ENCODE measurements around the gene CCDC182. TPM values are rescaled to one million over a fixed set of nuclear protein-coding genes. Genes with fewer than 3 reads are reported as not detected.

The CCDC182 gene
- polyA plus RNA-seq, 1 of the 3 experiments (the other 2 are of a cell fraction) = not detected

DNA sequence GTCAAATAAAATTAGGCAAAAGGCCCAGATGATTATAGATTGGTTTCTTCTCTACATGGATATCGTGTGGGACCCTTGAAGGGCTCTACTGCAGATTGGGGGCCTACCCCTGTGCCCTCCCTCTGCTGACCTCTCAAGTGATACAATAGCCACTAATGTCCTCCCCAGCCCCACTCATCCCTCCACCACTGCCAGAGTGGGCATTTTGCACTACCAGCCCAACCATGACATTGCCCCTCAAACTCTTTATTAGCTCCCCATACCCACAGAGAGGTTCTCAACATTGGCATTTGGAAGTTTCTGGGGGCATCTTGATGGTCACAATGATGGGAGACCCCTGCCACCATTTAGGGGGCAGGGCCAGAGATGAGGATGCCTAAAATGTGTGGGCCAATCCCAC lies 41.8 kb downstream of the CCDC182 start:
- Histone ChIP-seq H3K9me2 (no peaks in the 10 kb centered on the region), H2AFZ (ENCODE audit: low read depth) (no peak overlapping the region), H3K4me1 (ENCODE audit: control insufficient read depth in 1 of 2, insufficient read depth in 2 of 2, low read depth in 1 of 2, low read length in 1 of 2) (peaks cover 0 to 42% of the 10 kb centered on the region in 2 experiments; a peak in 2 of 4 replicates), H3K27ac (ENCODE audit: low read depth in 2 of 2, low read length in 1 of 2) (no peak overlapping the region), H3K4me3 (ENCODE audit: low read depth in 2 of 2, low read length in 1 of 2) (no peak overlapping the region), H3K79me2 (ENCODE audit: insufficient read depth) (no peaks in the 10 kb centered on the region), H4K20me1 (ENCODE audit: insufficient read depth) (no peaks in the 10 kb centered on the region), H3K36me3 (replicated peaks in 1 of 2; ENCODE audit: control insufficient read depth in 1 of 2, insufficient read depth in 2 of 2, low read length in 1 of 2) (no peaks in the 10 kb centered on the region), H3K4me2 (no peak overlapping the region), H3F3A (replicated peaks; ENCODE audit: insufficient read depth) (no peaks in the 10 kb centered on the region), H3K9me3 (no peaks in the 10 kb centered on the region), H3K9ac (no peak overlapping the region), H3K27me3 (ENCODE audit: insufficient read depth) (no peaks in the 10 kb centered on the region; the same call in 1 of the 2 replicates)
- ChIA-PET POLR2A (no interaction called here), CTCF (interaction anchor here (0.6 to 2.7 kb wide), 2 partner anchors 11 to 80 kb away, joined by 3 to 12 read pairs; no protein-coding TSS in a partner anchor)
- no peak for DNase-seq
- WGBS (ENCODE audit: low lambda C conversion rate) = 71% methylated on average over 1 of the region's 1 CpG
- TF ChIP-seq, protein P1, sequence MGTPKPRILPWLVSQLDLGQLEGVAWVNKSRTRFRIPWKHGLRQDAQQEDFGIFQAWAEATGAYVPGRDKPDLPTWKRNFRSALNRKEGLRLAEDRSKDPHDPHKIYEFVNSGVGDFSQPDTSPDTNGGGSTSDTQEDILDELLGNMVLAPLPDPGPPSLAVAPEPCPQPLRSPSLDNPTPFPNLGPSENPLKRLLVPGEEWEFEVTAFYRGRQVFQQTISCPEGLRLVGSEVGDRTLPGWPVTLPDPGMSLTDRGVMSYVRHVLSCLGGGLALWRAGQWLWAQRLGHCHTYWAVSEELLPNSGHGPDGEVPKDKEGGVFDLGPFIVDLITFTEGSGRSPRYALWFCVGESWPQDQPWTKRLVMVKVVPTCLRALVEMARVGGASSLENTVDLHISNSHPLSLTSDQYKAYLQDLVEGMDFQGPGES (IDR thresholded peaks at IDR 0.05; ENCODE audit: low read depth, low read length) = no peak
- TF ChIP-seq TEAD4 (IDR thresholded peaks at IDR 0.05; ENCODE audit: borderline replicate concordance, insufficient read depth) (no peak), RXRA (IDR thresholded peaks at IDR 0.05; ENCODE audit: borderline replicate concordance, low read depth) (no peak), RFX5 (IDR thresholded peaks at IDR 0.05; ENCODE audit: low read length) (no peak), SMC3 (IDR thresholded peaks at IDR 0.05; ENCODE audit: low read depth, low read length) (no peak), FOSL2 (IDR thresholded peaks at IDR 0.05; ENCODE audit: borderline replicate concordance, low read depth) (no peak), RAD21 (IDR thresholded peaks at IDR 0.05; ENCODE audit: low read length) (no peak), EZH2phosphoT487 (IDR thresholded peaks at IDR 0.05; ENCODE audit: borderline replicate concordance, low read depth) (no peak), GABPA (IDR thresholded peaks at IDR 0.05; ENCODE audit: low read depth) (no peak), NFIC (IDR thresholded peaks at IDR 0.05; ENCODE audit: borderline replicate concordance) (no peak), YY1 (IDR thresholded peaks at IDR 0.05; ENCODE audit: low read depth) (no peak), TAF1 (IDR thresholded peaks at IDR 0.05; ENCODE audit: borderline replicate concordance, low read depth, low read length) (no peak), ELF1 (IDR thresholded peaks at IDR 0.05) (no peak), MEF2A (IDR thresholded peaks at IDR 0.05; ENCODE audit: borderline replicate concordance, low read depth) (no peak), CHD2 (IDR thresholded peaks at IDR 0.05; ENCODE audit: low read length, partially characterized antibody) (no peak), JUND (IDR thresholded peaks at IDR 0.05) (no peak), FOXM1 (IDR thresholded peaks at IDR 0.05; ENCODE audit: low read depth) (no peak), NRF1 (IDR thresholded peaks at IDR 0.05; ENCODE audit: low read depth, low read length) (no peak)
- TF ChIP-seq, protein P2, sequence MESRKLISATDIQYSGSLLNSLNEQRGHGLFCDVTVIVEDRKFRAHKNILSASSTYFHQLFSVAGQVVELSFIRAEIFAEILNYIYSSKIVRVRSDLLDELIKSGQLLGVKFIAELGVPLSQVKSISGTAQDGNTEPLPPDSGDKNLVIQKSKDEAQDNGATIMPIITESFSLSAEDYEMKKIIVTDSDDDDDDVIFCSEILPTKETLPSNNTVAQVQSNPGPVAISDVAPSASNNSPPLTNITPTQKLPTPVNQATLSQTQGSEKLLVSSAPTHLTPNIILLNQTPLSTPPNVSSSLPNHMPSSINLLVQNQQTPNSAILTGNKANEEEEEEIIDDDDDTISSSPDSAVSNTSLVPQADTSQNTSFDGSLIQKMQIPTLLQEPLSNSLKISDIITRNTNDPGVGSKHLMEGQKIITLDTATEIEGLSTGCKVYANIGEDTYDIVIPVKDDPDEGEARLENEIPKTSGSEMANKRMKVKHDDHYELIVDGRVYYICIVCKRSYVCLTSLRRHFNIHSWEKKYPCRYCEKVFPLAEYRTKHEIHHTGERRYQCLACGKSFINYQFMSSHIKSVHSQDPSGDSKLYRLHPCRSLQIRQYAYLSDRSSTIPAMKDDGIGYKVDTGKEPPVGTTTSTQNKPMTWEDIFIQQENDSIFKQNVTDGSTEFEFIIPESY (IDR thresholded peaks at IDR 0.05; ENCODE audit: borderline replicate concordance, low read depth) = no peak
- TF ChIP-seq, protein P3, sequence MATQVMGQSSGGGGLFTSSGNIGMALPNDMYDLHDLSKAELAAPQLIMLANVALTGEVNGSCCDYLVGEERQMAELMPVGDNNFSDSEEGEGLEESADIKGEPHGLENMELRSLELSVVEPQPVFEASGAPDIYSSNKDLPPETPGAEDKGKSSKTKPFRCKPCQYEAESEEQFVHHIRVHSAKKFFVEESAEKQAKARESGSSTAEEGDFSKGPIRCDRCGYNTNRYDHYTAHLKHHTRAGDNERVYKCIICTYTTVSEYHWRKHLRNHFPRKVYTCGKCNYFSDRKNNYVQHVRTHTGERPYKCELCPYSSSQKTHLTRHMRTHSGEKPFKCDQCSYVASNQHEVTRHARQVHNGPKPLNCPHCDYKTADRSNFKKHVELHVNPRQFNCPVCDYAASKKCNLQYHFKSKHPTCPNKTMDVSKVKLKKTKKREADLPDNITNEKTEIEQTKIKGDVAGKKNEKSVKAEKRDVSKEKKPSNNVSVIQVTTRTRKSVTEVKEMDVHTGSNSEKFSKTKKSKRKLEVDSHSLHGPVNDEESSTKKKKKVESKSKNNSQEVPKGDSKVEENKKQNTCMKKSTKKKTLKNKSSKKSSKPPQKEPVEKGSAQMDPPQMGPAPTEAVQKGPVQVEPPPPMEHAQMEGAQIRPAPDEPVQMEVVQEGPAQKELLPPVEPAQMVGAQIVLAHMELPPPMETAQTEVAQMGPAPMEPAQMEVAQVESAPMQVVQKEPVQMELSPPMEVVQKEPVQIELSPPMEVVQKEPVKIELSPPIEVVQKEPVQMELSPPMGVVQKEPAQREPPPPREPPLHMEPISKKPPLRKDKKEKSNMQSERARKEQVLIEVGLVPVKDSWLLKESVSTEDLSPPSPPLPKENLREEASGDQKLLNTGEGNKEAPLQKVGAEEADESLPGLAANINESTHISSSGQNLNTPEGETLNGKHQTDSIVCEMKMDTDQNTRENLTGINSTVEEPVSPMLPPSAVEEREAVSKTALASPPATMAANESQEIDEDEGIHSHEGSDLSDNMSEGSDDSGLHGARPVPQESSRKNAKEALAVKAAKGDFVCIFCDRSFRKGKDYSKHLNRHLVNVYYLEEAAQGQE (IDR thresholded peaks at IDR 0.05; ENCODE audit: low read depth, low read length) = no peak

Data from SK-N-SH (cell line).